ENCODE measurements around the gene SCGB3A1.

SCGB3A1 gene

DNA sequence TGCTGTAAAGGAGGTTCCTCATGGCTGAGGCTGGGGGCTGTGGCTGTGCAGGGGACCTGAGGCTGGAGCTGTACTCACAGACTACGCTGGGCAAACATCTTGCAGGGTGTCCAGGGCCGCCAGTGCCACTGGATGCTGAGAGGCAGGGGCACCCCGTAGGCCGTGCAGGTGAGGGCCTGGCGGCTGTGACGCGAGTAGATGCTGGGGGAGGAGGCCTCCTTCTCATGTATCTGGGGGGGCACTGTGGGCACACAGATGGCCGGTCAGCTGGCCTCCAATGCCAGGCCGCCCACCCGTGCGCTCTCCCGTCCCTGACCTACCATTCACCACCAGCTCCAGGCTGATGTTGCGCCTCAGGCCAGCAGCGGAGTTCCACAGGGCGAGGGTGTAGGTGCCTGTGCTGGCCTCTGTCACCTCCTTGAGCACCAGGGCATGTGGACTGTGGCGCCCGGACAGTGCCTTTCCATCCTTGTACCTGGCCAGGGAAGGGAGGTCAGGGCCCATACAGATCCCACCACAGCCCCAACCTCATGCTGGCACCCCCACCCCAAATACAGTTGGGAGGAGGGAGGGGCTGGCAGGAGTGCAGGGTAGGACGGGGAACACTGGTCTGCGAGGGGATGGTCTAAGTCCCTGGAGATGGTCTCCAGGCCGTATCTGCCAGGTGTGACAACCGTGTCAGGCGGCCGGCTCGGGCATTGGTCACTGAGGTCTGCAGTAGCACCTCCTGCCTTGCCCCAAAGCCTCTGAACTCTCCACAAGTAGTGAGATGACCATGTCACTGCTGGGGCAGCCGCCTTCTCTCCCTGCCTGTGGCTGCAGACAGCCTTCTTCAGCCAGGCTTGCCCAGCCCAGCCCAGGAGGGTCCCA is 34.7 kb upstream of the SCGB3A1 start:
- no peak for DNase-seq (ENCODE audit: insufficient read length, low spot score)
- TF ChIP-seq POLR2A (IDR thresholded peaks at IDR 0.05; ENCODE audit: low read depth, low read length) (no peak), POU2F2 (IDR thresholded peaks at IDR 0.05; ENCODE audit: low read depth, low read length) (no peak), TAF1 (IDR thresholded peaks at IDR 0.05; ENCODE audit: low read depth, low read length) (no peak), PAX5 (IDR thresholded peaks at IDR 0.05; ENCODE audit: insufficient read depth, low read length, severe bottlenecking) (no peak), SPI1 (IDR thresholded peaks at IDR 0.05; ENCODE audit: low read depth, low read length) (no peak), POLR2AphosphoS5 (IDR thresholded peaks at IDR 0.05; ENCODE audit: low read depth, low read length) (no peak)
- no peak for FAIRE-seq

DNA sequence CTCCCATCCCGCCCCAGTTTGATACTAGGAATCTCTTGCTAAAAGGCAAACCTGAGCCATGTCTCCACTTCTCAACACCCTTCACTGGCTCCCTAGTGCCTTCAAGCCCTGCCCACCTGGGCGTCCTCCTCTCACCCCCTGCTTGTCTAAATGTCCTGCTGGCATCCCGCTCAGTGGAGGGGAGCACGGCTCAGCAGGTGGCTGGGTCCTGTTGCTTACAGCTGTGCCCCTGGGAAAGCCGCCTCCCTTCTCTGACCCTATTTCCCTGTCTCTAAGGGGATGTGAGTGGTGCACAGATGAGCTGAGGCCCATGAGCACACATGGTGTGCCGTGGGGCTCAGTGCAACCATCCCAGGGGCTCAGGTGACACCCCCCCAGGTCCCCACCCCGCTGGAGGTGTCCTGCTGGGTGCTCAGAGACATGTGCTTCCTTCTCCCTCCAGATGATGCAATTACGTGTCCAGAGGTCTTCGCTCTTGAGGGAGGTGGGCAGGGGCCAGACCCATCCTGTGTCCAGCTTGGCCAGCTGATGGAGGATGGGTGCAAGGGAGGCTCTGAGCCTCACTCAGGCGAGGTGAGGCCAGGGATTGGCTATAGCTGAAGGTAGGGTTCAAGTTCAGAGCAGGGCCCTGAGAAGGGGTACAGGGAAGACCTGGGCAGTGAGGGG is 34.0 kb upstream of the SCGB3A1 start:
- no peak for TF ChIP-seq SPI1 (IDR thresholded peaks at IDR 0.05; ENCODE audit: low read depth, low read length)
- TF ChIP-seq POLR2AphosphoS5 (IDR thresholded peaks at IDR 0.05; ENCODE audit: low read depth, low read length): no peak
- no peak for TF ChIP-seq POU2F2 (IDR thresholded peaks at IDR 0.05; ENCODE audit: low read depth, low read length)
- no peak for TF ChIP-seq POLR2A (IDR thresholded peaks at IDR 0.05; ENCODE audit: low read depth, low read length)
- no peak for TF ChIP-seq TAF1 (IDR thresholded peaks at IDR 0.05; ENCODE audit: low read depth, low read length)
- no peak for TF ChIP-seq PAX5 (IDR thresholded peaks at IDR 0.05; ENCODE audit: insufficient read depth, low read length, severe bottlenecking)
- FAIRE-seq: no peak
- DNase-seq (ENCODE audit: insufficient read length, low spot score): no peak

DNA sequence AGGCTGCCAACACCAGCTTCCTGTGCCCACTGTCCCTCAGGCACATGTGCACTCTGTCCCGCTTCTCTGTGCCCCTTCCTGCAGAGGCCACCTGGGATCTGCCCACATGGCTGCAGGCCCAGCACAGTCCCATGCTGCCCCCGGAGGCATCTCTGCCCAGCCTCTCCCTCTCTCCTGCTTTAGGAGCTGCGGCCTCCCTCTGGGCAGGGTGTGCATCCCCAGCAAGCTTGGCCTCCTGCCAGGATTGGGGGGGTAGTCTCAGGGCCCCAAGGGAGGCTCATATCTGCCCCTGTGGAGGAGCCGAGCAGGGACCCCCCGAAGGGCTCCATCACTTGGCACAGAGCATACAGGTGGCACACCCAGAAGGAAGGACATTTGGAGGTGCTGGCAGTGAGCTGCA is 33.3 kb upstream of the SCGB3A1 start:
- DNase-seq (ENCODE audit: insufficient read length, low spot score): no peak
- TF ChIP-seq TAF1 (IDR thresholded peaks at IDR 0.05; ENCODE audit: low read depth, low read length): no peak
- TF ChIP-seq POU2F2 (IDR thresholded peaks at IDR 0.05; ENCODE audit: low read depth, low read length): no peak
- no peak for TF ChIP-seq PAX5 (IDR thresholded peaks at IDR 0.05; ENCODE audit: insufficient read depth, low read length, severe bottlenecking)
- no peak for TF ChIP-seq POLR2AphosphoS5 (IDR thresholded peaks at IDR 0.05; ENCODE audit: low read depth, low read length)
- no peak for TF ChIP-seq POLR2A (IDR thresholded peaks at IDR 0.05; ENCODE audit: low read depth, low read length)
- no peak for TF ChIP-seq SPI1 (IDR thresholded peaks at IDR 0.05; ENCODE audit: low read depth, low read length)
- no peak for FAIRE-seq

DNA sequence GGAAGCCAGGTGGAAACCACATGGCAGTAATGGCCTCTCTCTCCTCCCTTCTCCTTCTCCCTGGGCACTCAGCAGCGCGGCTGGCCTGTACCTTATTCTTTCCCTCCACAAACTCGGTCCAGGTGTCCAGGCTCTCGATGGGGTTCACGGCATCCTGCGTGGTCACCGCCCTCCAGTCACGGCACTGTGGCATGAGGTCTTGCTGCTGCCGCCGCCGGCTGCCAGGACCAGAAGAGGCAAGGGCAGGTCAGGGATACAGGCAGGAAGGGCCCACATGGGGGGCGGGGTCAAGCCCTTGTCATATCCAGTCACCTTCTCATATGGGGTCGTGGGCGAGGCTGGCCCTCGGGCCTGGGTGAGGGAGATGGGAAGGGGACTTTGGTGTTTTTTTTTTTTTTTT is 32.5 kb upstream of the SCGB3A1 start:
- TF ChIP-seq POLR2AphosphoS5 (IDR thresholded peaks at IDR 0.05; ENCODE audit: low read depth, low read length) (no peak), TAF1 (IDR thresholded peaks at IDR 0.05; ENCODE audit: low read depth, low read length) (no peak), POLR2A (IDR thresholded peaks at IDR 0.05; ENCODE audit: low read depth, low read length) (no peak), PAX5 (IDR thresholded peaks at IDR 0.05; ENCODE audit: insufficient read depth, low read length, severe bottlenecking) (no peak), SPI1 (IDR thresholded peaks at IDR 0.05; ENCODE audit: low read depth, low read length) (no peak), POU2F2 (IDR thresholded peaks at IDR 0.05; ENCODE audit: low read depth, low read length) (no peak)
- FAIRE-seq (no peak), DNase-seq (ENCODE audit: insufficient read length, low spot score) (no peak)

DNA sequence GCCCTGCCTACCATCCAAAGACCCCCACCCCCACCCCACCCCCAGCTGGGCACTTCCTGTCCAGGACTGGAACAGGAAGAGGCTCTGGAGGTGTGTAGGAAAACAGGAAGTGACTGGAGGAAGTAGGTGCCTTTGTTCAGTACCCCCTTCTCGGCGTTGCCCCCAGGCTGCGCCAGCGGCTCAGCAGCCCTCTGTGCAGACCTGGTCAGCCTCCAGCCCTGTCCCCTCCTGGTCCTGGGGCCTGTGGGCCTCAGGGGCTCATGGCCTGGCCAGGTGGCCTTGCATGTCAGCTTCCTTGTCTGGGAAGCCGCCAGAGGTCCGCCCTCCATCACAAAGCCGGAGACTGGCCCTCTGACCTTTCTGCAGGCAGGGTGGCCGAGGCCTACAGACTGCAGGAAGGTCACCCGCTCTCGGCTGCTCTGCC is 32.1 kb upstream of the SCGB3A1 start:
- no peak for FAIRE-seq
- no peak for DNase-seq (ENCODE audit: insufficient read length, low spot score)
- TF ChIP-seq TAF1 (IDR thresholded peaks at IDR 0.05; ENCODE audit: low read depth, low read length) (no peak), SPI1 (IDR thresholded peaks at IDR 0.05; ENCODE audit: low read depth, low read length) (no peak), POLR2AphosphoS5 (IDR thresholded peaks at IDR 0.05; ENCODE audit: low read depth, low read length) (no peak), POU2F2 (IDR thresholded peaks at IDR 0.05; ENCODE audit: low read depth, low read length) (no peak), POLR2A (IDR thresholded peaks at IDR 0.05; ENCODE audit: low read depth, low read length) (no peak), PAX5 (IDR thresholded peaks at IDR 0.05; ENCODE audit: insufficient read depth, low read length, severe bottlenecking) (no peak)

DNA sequence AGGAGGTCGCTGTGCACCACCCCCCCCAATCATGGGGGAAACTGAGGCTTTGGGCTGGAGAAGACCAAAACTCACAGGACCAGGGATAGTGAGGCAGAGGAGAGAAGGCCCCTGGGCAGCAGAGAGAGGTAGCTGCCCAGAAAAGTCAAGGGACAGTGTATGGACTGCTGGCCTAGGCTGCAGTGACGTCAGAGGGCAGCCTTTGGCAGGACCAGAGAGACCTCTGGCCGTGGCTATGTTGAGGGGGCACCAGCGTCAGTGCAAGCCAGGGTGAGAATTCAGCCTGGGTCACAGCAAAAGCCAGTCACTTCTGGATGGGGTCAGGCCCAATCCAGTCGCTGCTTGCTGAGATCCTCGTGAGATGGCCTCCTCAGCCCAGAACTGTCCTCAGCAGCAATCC is 31.6 kb upstream of the SCGB3A1 start:
- no peak for FAIRE-seq

DNA sequence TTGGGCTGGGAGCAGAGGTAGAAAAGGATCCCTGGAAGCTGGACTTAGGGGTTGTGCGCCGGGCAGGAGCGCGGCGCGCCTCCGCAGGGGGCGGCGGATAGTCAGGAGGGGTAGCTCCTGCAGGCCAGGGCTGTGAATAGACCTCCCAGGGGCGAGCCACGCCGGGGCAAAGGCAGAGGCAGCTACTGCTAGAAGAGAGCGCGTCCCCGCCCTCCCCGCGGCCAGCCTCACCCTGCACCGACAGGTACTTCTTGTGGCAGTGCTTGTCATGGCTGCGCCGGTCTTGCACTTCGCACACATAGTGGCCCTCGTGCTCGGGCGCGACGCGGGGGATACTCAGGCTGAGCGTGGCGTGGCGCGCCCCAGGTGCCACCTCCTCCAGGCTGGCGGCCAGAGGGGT is 30.0 kb upstream of the SCGB3A1 start:
- no peak for FAIRE-seq
- no peak for TF ChIP-seq PAX5 (IDR thresholded peaks at IDR 0.05; ENCODE audit: insufficient read depth, low read length, severe bottlenecking)
- no peak for TF ChIP-seq POLR2AphosphoS5 (IDR thresholded peaks at IDR 0.05; ENCODE audit: low read depth, low read length)
- no peak for TF ChIP-seq TAF1 (IDR thresholded peaks at IDR 0.05; ENCODE audit: low read depth, low read length)
- TF ChIP-seq POLR2A (IDR thresholded peaks at IDR 0.05; ENCODE audit: low read depth, low read length): no peak
- no peak for TF ChIP-seq POU2F2 (IDR thresholded peaks at IDR 0.05; ENCODE audit: low read depth, low read length)
- TF ChIP-seq SPI1 (IDR thresholded peaks at IDR 0.05; ENCODE audit: low read depth, low read length): no peak
- DNase-seq (ENCODE audit: insufficient read length, low spot score): no peak

More for the DNA sequence above, 31.6 kb upstream of the SCGB3A1 start:
- DNase-seq (ENCODE audit: insufficient read length, low spot score): no peak
- no peak for TF ChIP-seq POLR2A (IDR thresholded peaks at IDR 0.05; ENCODE audit: low read depth, low read length)
- TF ChIP-seq SPI1 (IDR thresholded peaks at IDR 0.05; ENCODE audit: low read depth, low read length): no peak
- TF ChIP-seq POU2F2 (IDR thresholded peaks at IDR 0.05; ENCODE audit: low read depth, low read length): no peak
- TF ChIP-seq PAX5 (IDR thresholded peaks at IDR 0.05; ENCODE audit: insufficient read depth, low read length, severe bottlenecking): no peak
- TF ChIP-seq POLR2AphosphoS5 (IDR thresholded peaks at IDR 0.05; ENCODE audit: low read depth, low read length): no peak
- no peak for TF ChIP-seq TAF1 (IDR thresholded peaks at IDR 0.05; ENCODE audit: low read depth, low read length)

DNA sequence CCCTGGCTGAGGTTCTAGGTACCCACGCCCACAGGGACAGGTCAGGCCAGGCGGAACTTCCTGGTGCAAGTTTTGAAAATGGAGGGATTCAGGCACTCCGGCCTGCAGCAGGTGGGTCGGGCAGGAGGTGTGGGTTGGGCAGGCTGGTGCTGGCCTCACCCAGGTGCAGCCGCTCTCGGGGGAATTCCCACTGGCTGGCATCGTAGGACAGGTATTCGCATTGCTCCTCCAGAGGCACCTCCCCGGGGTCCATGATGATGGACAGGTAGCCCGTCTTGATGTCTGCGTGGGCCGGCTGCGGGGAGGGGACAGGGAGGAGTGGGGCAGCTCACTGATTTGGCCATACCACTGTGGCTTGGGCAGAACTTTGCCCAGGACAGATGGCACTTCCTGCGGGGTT is 28.7 kb upstream of the SCGB3A1 start:
- TF ChIP-seq PAX5 (IDR thresholded peaks at IDR 0.05; ENCODE audit: insufficient read depth, low read length, severe bottlenecking) (no peak), TAF1 (IDR thresholded peaks at IDR 0.05; ENCODE audit: low read depth, low read length) (no peak), POLR2AphosphoS5 (IDR thresholded peaks at IDR 0.05; ENCODE audit: low read depth, low read length) (no peak), POLR2A (IDR thresholded peaks at IDR 0.05; ENCODE audit: low read depth, low read length) (no peak), SPI1 (IDR thresholded peaks at IDR 0.05; ENCODE audit: low read depth, low read length) (no peak), POU2F2 (IDR thresholded peaks at IDR 0.05; ENCODE audit: low read depth, low read length) (no peak)
- FAIRE-seq: no peak
- DNase-seq (ENCODE audit: insufficient read length, low spot score): no peak

DNA sequence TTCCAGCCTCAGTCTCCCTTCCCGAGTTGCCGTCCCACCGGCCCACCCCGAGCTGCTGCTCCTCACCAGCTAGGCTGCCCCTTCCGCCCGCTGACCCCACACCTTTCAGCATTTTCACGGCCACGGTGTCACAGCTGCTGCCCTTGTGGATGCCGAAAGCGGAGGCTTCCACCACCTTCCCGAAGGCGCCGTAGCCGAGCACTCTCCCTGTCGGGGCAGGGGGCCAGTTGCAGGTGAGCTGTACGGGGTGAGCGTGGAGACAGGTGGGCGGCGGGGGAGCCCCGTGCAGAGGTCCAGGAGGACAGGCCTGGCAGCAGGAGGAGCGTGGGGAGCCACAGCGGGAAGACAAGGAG is 28.2 kb upstream of the SCGB3A1 start:
- TF ChIP-seq PAX5 (IDR thresholded peaks at IDR 0.05; ENCODE audit: insufficient read depth, low read length, severe bottlenecking) (no peak), SPI1 (IDR thresholded peaks at IDR 0.05; ENCODE audit: low read depth, low read length) (no peak), POLR2A (IDR thresholded peaks at IDR 0.05; ENCODE audit: low read depth, low read length) (no peak), TAF1 (IDR thresholded peaks at IDR 0.05; ENCODE audit: low read depth, low read length) (no peak), POLR2AphosphoS5 (IDR thresholded peaks at IDR 0.05; ENCODE audit: low read depth, low read length) (no peak), POU2F2 (IDR thresholded peaks at IDR 0.05; ENCODE audit: low read depth, low read length) (no peak)
- no peak for DNase-seq (ENCODE audit: insufficient read length, low spot score)
- FAIRE-seq: no peak

Data from GM12891 (cell line).